Upper lobe of right lung (tissue), 1 donor: Measurements from ENCODE around the gene TANGO2. TPM values are rescaled to one million over a fixed set of nuclear protein-coding genes. Genes with fewer than 3 reads are reported as not detected.

Experiments used
- ATAC-seq: fragments of 200-7000 bp; cut with Tn5 transposase; one replicate; pipeline ENCODE4 v1.9.1; 2020; ENCODE audit warnings: mild to moderate bottlenecking, moderate library complexity
- DNase-seq: peaks from one replicate; pipeline ENCODE4 v3.0.0-alpha.2; 2020
- H3K27ac ChIP-seq: fragments of 200-600 bp; one replicate; pipeline ENCODE4 v1.8.0; 2022
- H3K27me3 ChIP-seq: fragments of 200-600 bp; one replicate; pipeline ENCODE4 v1.8.0; 2022; ENCODE audit warnings: mild to moderate bottlenecking
- H3K36me3 ChIP-seq: fragments of 200-600 bp; one replicate; pipeline ENCODE4 v1.8.0; 2022
- H3K4me1 ChIP-seq: fragments of 200-600 bp; one replicate; pipeline ENCODE4 v1.8.0; 2022
- H3K4me3 ChIP-seq: fragments of 200-600 bp; one replicate; pipeline ENCODE4 v1.8.0; 2022; ENCODE audit warnings: mild to moderate bottlenecking
- H3K9me3 ChIP-seq: fragments of 200-600 bp; one replicate; pipeline ENCODE4 v1.8.0; 2022
- intact Hi-C: fragments of 100-400 bp; cut with DNase I; formaldehyde crosslinking; loops from one replicate; pipeline ENCODE4 v1.11.0; 2022
- total RNA-seq: library from RNA; stranded (reverse); fragmentation: NEBNext Ultra II Directional; extraction: Animal tissue kit (Norgen Biotek cat#: 25700); gene quantifications from one replicate; pipeline ENCODE4 v1.2.1, GENCODE V29; 2021
- TF ChIP-seq, protein P1 (sequence below): fragments of 200-600 bp; IDR thresholded peaks from one replicate; pipeline ENCODE4 v1.8.0; 2022; ENCODE audit warnings: antibody characterized with exemption
- donor health status: DM: no; HTN: yes; CAD: no; lungs with severe emphysema.

The TANGO2 gene
- total RNA-seq, 1 donor from 2014 or later: 37.8 TPM

DNA sequence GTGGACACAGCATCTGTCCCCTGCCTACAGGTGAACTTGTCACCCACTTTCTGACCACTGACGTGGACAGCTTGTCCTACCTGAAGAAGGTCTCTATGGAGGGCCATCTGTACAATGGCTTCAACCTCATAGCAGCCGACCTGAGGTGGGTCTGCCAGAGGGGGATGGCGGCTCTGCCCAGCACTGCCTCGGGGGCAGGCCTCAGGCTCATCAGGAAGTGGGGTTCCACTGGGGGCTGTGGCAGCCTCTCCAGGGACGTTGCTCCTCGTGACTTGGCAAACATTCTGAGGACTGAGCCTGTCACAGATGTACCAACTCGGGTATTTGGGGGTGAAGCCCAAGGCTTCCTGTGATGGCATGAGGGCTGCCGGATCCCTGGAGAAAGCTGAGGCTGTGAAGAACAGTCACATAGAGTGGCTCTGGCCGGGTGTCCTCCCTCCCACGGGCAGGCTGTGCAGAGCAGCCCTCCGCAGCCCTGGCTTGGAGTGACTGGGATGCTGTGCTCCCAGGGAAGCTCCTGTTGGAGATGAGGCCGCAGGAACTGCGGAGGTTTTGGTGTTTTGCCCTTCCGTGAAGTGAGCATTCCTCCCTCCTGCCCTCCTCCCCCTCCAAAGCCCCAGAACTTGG lies 32.6 kb downstream of the TANGO2 start:
- H3K36me3 ChIP-seq: peaks cover 76% of the 10 kb centered on the region
- no peak overlapping the region for H3K4me3 ChIP-seq
- H3K27me3 ChIP-seq: no peaks in the 10 kb centered on the region
- H3K9me3 ChIP-seq: no peaks in the 10 kb centered on the region
- ATAC-seq (no peak), DNase-seq (no peak)
- H3K27ac ChIP-seq: no peak overlapping the region
- no peaks in the 10 kb centered on the region for H3K4me1 ChIP-seq
- intact Hi-C loops: no loop called here
- TF ChIP-seq, protein P1, sequence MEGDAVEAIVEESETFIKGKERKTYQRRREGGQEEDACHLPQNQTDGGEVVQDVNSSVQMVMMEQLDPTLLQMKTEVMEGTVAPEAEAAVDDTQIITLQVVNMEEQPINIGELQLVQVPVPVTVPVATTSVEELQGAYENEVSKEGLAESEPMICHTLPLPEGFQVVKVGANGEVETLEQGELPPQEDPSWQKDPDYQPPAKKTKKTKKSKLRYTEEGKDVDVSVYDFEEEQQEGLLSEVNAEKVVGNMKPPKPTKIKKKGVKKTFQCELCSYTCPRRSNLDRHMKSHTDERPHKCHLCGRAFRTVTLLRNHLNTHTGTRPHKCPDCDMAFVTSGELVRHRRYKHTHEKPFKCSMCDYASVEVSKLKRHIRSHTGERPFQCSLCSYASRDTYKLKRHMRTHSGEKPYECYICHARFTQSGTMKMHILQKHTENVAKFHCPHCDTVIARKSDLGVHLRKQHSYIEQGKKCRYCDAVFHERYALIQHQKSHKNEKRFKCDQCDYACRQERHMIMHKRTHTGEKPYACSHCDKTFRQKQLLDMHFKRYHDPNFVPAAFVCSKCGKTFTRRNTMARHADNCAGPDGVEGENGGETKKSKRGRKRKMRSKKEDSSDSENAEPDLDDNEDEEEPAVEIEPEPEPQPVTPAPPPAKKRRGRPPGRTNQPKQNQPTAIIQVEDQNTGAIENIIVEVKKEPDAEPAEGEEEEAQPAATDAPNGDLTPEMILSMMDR: no peak

- H3K9me3 ChIP-seq: no peaks in the 10 kb centered on the region
- H3K4me3 ChIP-seq: no peak overlapping the region
- ATAC-seq (no peak), DNase-seq (no peak)
- H3K4me1 ChIP-seq: no peaks in the 10 kb centered on the region
- intact Hi-C loops: no loop called here
- no peaks in the 10 kb centered on the region for H3K27me3 ChIP-seq
- TF ChIP-seq, protein P1: no peak
- no peak overlapping the region for H3K27ac ChIP-seq
- peaks cover 78% of the 10 kb centered on the region for H3K36me3 ChIP-seq
Measured at GRCh38 chr22:20054034-20054427, 33.1 kb downstream of the TANGO2 start.

- ATAC-seq: no peak
- no peak for DNase-seq
- H3K9me3 ChIP-seq: no peaks in the 10 kb centered on the region
- no peaks in the 10 kb centered on the region for H3K4me1 ChIP-seq
- no peaks in the 10 kb centered on the region for H3K27me3 ChIP-seq
- TF ChIP-seq, protein P1: no peak
- no peak overlapping the region for H3K27ac ChIP-seq
- peaks cover 75% of the 10 kb centered on the region for H3K36me3 ChIP-seq
- intact Hi-C loops: no loop called here
- H3K4me3 ChIP-seq: no peak overlapping the region
Measured at GRCh38 chr22:20054485-20054884, 33.6 kb downstream of the TANGO2 start.

GRCh38 chr22:20055144-20055543 lies 34.2 kb downstream of the TANGO2 start:
- peaks cover 68% of the 10 kb centered on the region for H3K36me3 ChIP-seq

GRCh38 chr22:20055654-20056053 lies 34.7 kb downstream of the TANGO2 start:
- peaks cover 68% of the 10 kb centered on the region for H3K36me3 ChIP-seq
- intact Hi-C loops: no loop called here

More at GRCh38 chr22:20055144-20055543, 34.2 kb downstream of the TANGO2 start:
- H3K27ac ChIP-seq: no peak overlapping the region
- intact Hi-C loops: no loop called here
- no peak for ATAC-seq
- no peak overlapping the region for H3K4me3 ChIP-seq
- TF ChIP-seq, protein P1: no peak
- no peaks in the 10 kb centered on the region for H3K9me3 ChIP-seq
- no peaks in the 10 kb centered on the region for H3K27me3 ChIP-seq
- H3K4me1 ChIP-seq: no peaks in the 10 kb centered on the region
- DNase-seq: no peak

More at GRCh38 chr22:20055654-20056053, 34.7 kb downstream of the TANGO2 start:
- Histone ChIP-seq H3K27me3 (no peaks in the 10 kb centered on the region), H3K4me3 (no peak overlapping the region), H3K27ac (no peak overlapping the region), H3K4me1 (no peaks in the 10 kb centered on the region), H3K9me3 (no peaks in the 10 kb centered on the region)
- TF ChIP-seq, protein P1: no peak
- DNase-seq: no peak
- ATAC-seq: no peak
